Keratinocyte (primary cell): Measurements from ENCODE around the gene MRPS27. TPM values are rescaled to one million over a fixed set of nuclear protein-coding genes. Genes with fewer than 3 reads are reported as not detected.
"Not testable (repeated sequence)": the region's sequence is repeated elsewhere in the genome, so short reads cannot be mapped to it uniquely, and the experiment has no call there.

Experiments used
- DNase-seq: peaks from one replicate; pipeline ENCODE4 v3.0.0-alpha.2; 2011; ENCODE audit warnings: low read depth, missing footprints, low spot score
- FAIRE-seq: peaks from 2 replicates; lab custom pipeline; 2011; peaks lifted over from hg19 to GRCh38; lab: Jason Lieb, UNC
- H2AFZ ChIP-seq: 2 replicates; pipeline ENCODE4 v1.6.0; 2012; ENCODE audit warnings: low read length, control low read depth, inconsistent platforms; ENCODE audit not compliant: control insufficient read depth
- H3K27ac ChIP-seq: 2 replicates; pipeline ENCODE4 v1.5.1; 2011; ENCODE audit warnings: low read length; ENCODE audit not compliant: control insufficient read depth, insufficient read depth
- H3K27me3 ChIP-seq: 3 replicates; pipeline ENCODE4 v1.6.0; 2011; ENCODE audit warnings: low read length; ENCODE audit not compliant: control insufficient read depth, insufficient read depth; ENCODE audit errors: extremely low read depth
- H3K36me3 ChIP-seq, 2 experiments: 2 replicates in 1 of 2; 3 replicates in 1 of 2; pipeline ENCODE4 v1.5.1; 2011; ENCODE audit warnings: low read length in 2 of 2, mild to moderate bottlenecking in 1 of 2; ENCODE audit not compliant: control insufficient read depth in 2 of 2, insufficient read depth in 2 of 2; ENCODE audit errors: extremely low read depth in 1 of 2
- H3K4me1 ChIP-seq: 3 replicates; pipeline ENCODE4 v1.5.1; 2011; ENCODE audit warnings: low read length; ENCODE audit not compliant: control insufficient read depth, insufficient read depth; ENCODE audit errors: extremely low read depth
- H3K4me2 ChIP-seq: 3 replicates; pipeline ENCODE4 v1.6.0; 2011; ENCODE audit warnings: low read depth, low read length; ENCODE audit not compliant: control insufficient read depth, insufficient read depth; ENCODE audit errors: extremely low read depth
- H3K4me3 ChIP-seq, 3 experiments: fragments of 200-600 bp in 1 of 3; sonication (generic) in 1 of 3; 2 replicates in 2 of 3; 3 replicates in 1 of 3; pipeline ENCODE4 v1.5.1; 2011 to 2016; ENCODE audit warnings: low read length in 3 of 3, mild to moderate bottlenecking in 3 of 3, control low read depth in 2 of 3, inconsistent platforms in 1 of 3, low read depth in 1 of 3, mixed read lengths in 1 of 3, mixed run types in 1 of 3, moderate library complexity in 1 of 3; ENCODE audit not compliant: control insufficient read depth in 2 of 3, insufficient read depth in 2 of 3; ENCODE audit errors: extremely low read depth in 1 of 3
- H3K79me2 ChIP-seq: 2 replicates; pipeline ENCODE4 v1.6.0; 2012; ENCODE audit warnings: low read length; ENCODE audit not compliant: control insufficient read depth, insufficient read depth
- H3K9ac ChIP-seq: 3 replicates; pipeline ENCODE4 v1.6.0; 2011; ENCODE audit warnings: low read length; ENCODE audit not compliant: control insufficient read depth, insufficient read depth; ENCODE audit errors: extremely low read depth
- H3K9me1 ChIP-seq: 3 replicates; pipeline ENCODE4 v1.6.0; 2011; ENCODE audit warnings: low read length; ENCODE audit not compliant: control insufficient read depth, insufficient read depth; ENCODE audit errors: extremely low read depth
- H3K9me3 ChIP-seq: 2 replicates; pipeline ENCODE4 v1.5.1; 2012; ENCODE audit warnings: low read depth, low read length; ENCODE audit not compliant: control insufficient read depth
- H4K20me1 ChIP-seq: 3 replicates; pipeline ENCODE4 v1.6.0; 2011; ENCODE audit warnings: low read length; ENCODE audit not compliant: control insufficient read depth, insufficient read depth; ENCODE audit errors: extremely low read depth
- EZH2 ChIP-seq: IDR thresholded peaks from one replicate; pipeline ENCODE4 v1.6.1; 2012; ENCODE audit warnings: inconsistent platforms, mild to moderate bottlenecking, low read length, moderate library complexity
- dilution Hi-C: fragments of 300-500 bp; cut with MboI; formaldehyde crosslinking; loops from one replicate; pipeline ENCODE4 v1.7.0; 2020; ENCODE audit warnings: low sequenced_read_pairs; ENCODE audit not compliant: extremely low pct_ligation_motif_present
- polyA plus RNA-seq, 5 experiments: library from polyadenylated mRNA; depleted of rRNA in 3 of 5; stranded (reverse) in 3 of 5; stranded (forward) in 1 of 5; unstranded in 1 of 5; fragments of >200 nt; gene quantifications; 1 replicate in 1 of 5; 2 replicates in 3 of 5; 3 replicates in 1 of 5; pipeline versions ENCODE4 v1.2.1 to v1.2.3, GENCODE V29; 2011 to 2012; ENCODE audit warnings: missing spikeins in 2 of 5, low read depth in 1 of 5, low replicate concordance in 1 of 5
- TF ChIP-seq, protein P1 (sequence below), 3 experiments: IDR thresholded peaks in 1 of 3; conservative IDR thresholded peaks in 1 of 3; optimal IDR thresholded peaks in 1 of 3; 2 replicates in 2 of 3; 3 replicates in 1 of 3; pipeline versions ENCODE3 to v1.5.1; 2011; ENCODE audit warnings: low read length in 3 of 3, mild to moderate bottlenecking in 3 of 3, moderate library complexity in 2 of 3, control low read depth in 1 of 3, inconsistent platforms in 1 of 3; ENCODE audit not compliant: insufficient read depth in 2 of 3; ENCODE audit errors: extremely low read depth in 1 of 3

MRPS27 gene
- polyA plus RNA-seq, 1 donor (not counting 4 experiments of a cell fraction or from before 2014, with no cell fraction given): 98.7 TPM

DNA sequence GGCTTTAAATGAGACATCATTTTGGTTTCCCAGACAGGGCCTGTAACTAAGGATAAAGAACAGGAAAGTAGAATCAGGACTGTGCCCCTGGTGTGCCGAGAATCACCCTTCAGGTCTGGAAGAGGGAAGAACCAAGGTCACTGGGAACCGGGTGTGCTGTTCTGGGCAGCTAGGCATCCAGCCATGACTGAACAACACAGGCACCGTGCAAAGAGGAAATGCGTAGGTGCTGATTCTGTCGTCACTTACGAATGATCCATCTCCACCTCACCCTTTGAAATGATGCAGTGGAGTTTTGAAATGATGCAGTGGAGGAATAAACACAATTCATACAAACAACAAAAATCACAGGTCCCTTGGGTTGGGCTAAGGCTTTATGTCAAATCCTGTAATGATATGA is 148.4 kb downstream of the MRPS27 start:
- no peaks in the 10 kb centered on the region for H3K27me3 ChIP-seq
- no peaks in the 10 kb centered on the region for H3K9me1 ChIP-seq
- no peaks in the 10 kb centered on the region for H3K79me2 ChIP-seq
- no peak overlapping the region for H3K4me3 ChIP-seq
- H4K20me1 ChIP-seq: no peaks in the 10 kb centered on the region
- no peaks in the 10 kb centered on the region for H3K36me3 ChIP-seq
- H2AFZ ChIP-seq: no peak overlapping the region
- FAIRE-seq (no peak), DNase-seq (no peak)
- no peak overlapping the region for H3K9ac ChIP-seq
- no peak overlapping the region for H3K4me2 ChIP-seq
- no peaks in the 10 kb centered on the region for H3K9me3 ChIP-seq
- dilution Hi-C loops: no loop called here
- H3K27ac ChIP-seq: no peak overlapping the region
- H3K4me1 ChIP-seq: peaks cover 7% of the 10 kb centered on the region
- TF ChIP-seq, protein P1, sequence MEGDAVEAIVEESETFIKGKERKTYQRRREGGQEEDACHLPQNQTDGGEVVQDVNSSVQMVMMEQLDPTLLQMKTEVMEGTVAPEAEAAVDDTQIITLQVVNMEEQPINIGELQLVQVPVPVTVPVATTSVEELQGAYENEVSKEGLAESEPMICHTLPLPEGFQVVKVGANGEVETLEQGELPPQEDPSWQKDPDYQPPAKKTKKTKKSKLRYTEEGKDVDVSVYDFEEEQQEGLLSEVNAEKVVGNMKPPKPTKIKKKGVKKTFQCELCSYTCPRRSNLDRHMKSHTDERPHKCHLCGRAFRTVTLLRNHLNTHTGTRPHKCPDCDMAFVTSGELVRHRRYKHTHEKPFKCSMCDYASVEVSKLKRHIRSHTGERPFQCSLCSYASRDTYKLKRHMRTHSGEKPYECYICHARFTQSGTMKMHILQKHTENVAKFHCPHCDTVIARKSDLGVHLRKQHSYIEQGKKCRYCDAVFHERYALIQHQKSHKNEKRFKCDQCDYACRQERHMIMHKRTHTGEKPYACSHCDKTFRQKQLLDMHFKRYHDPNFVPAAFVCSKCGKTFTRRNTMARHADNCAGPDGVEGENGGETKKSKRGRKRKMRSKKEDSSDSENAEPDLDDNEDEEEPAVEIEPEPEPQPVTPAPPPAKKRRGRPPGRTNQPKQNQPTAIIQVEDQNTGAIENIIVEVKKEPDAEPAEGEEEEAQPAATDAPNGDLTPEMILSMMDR (optimal IDR thresholded peaks at IDR 0.05 in 1 of 3, IDR thresholded peaks at IDR 0.05 in 1 of 3, conservative IDR thresholded peaks at IDR 0.05 in 1 of 3; ENCODE audit: extremely low read depth in 1 of 3, insufficient read depth in 2 of 3, low read length in 3 of 3): no peak
- TF ChIP-seq EZH2: no peak

DNA sequence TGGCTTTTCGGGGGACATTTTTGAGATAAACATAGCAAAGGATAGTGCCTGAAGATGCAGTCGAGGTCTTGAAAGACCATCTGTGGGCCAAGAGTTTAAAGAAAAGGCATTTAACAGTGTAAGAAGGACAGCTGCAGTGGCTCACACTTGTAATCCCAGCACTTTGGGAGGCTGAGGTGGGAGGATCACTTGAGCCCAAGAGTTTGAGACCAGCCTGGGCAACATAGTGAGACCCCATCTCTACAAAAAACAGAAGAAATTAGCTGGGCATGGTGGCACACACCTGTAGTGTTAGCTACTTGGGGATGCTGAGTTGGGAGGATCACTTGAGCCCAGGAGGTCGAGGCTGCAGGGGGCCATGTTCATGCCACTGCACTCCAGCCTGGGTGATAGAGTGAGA is 148.9 kb downstream of the MRPS27 start:
- H3K4me2 ChIP-seq, H3K4me3 ChIP-seq, H2AFZ ChIP-seq, H4K20me1 ChIP-seq, FAIRE-seq, H3K79me2 ChIP-seq, H3K27me3 ChIP-seq, H3K9ac ChIP-seq, H3K36me3 ChIP-seq, H3K9me3 ChIP-seq, dilution Hi-C loops, H3K9me1 ChIP-seq, DNase-seq, H3K27ac ChIP-seq: not testable (repeated sequence)
- H3K4me1 ChIP-seq: peaks cover 12% of the 10 kb centered on the region

DNA sequence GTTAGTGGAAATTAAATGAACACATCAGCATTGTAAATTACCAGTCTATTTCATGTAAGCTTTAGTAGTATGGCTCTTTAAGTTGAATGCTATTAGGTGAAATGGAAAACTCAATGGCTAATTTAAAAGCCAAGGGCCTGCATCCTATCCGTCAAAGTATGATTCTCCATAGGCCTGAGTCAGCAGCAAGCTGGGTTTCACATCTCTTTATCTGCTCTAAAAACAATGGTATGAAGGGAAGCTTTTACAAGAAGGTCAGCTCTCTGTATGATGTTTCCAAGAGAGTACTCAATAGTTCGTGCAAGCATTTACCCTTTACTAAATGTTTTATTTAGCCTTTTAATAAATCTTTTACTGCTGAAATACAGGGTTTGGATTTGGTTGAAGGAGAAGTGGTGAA is 149.9 kb downstream of the MRPS27 start:
- TF ChIP-seq, protein P1 (optimal IDR thresholded peaks at IDR 0.05 in 1 of 3, IDR thresholded peaks at IDR 0.05 in 1 of 3, conservative IDR thresholded peaks at IDR 0.05 in 1 of 3; ENCODE audit: extremely low read depth in 1 of 3, insufficient read depth in 2 of 3, low read length in 3 of 3): no peak
- no peak for TF ChIP-seq EZH2
- DNase-seq (no peak), FAIRE-seq (no peak)
- dilution Hi-C loops: no loop called here
- Histone ChIP-seq H3K4me1 (peaks cover 16% of the 10 kb centered on the region), H3K36me3 (no peaks in the 10 kb centered on the region), H3K27ac (no peak overlapping the region), H3K4me2 (no peak overlapping the region), H2AFZ (no peak overlapping the region), H3K79me2 (no peaks in the 10 kb centered on the region), H3K9me1 (no peaks in the 10 kb centered on the region), H3K4me3 (no peak overlapping the region), H3K9me3 (no peaks in the 10 kb centered on the region), H3K9ac (no peak overlapping the region), H4K20me1 (no peaks in the 10 kb centered on the region), H3K27me3 (no peaks in the 10 kb centered on the region)
